NCI-H1417 (cell line): Measurements from ENCODE around the gene GCLM.

Experiments
- DNase-seq, 3 experiments: peaks; one replicate each; lab custom pipeline; 2025; lab: John Stamatoyannopoulos, UW

GCLM gene

DNA sequence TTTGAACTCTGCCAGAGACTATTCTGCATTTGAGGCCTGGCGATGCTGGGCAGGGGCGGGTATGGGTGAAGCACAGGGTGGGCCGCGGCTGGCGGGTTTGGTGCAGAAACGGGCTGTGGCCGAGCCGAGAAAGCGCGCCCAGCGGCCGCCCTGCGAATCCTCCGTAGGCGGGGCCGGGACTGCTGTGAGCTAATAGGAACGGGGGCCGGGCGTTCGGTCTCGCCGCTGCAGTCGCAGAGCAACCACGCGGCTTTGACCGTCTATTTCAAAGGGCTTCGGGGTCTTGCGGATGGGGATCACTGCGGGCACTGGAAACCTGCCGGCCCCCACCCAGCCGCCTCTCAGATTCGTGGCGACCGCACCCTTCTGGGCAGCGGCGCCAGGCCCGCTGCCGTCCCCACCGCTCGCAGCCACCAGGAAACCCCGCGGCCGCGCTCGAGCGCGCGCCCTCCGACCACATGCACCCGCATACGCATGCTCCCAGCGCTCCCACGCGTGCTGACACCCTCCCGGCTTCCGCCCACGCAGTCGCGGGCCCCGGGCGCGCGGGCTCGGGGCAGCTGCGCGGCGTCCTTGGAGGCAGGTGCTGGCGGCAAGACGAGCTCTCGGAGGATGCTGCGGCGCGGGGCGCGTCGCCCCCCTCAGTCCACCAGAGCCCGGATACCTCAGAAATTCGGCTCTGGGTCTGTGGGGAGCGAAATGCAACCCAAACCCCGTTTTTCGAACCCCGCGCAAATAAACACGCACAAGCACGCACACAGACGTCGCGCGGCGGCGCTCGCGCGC is 62.8 kb downstream of the GCLM start:
- DNase-seq: peak; percentile 88 to 95 (median 93)

DNA sequence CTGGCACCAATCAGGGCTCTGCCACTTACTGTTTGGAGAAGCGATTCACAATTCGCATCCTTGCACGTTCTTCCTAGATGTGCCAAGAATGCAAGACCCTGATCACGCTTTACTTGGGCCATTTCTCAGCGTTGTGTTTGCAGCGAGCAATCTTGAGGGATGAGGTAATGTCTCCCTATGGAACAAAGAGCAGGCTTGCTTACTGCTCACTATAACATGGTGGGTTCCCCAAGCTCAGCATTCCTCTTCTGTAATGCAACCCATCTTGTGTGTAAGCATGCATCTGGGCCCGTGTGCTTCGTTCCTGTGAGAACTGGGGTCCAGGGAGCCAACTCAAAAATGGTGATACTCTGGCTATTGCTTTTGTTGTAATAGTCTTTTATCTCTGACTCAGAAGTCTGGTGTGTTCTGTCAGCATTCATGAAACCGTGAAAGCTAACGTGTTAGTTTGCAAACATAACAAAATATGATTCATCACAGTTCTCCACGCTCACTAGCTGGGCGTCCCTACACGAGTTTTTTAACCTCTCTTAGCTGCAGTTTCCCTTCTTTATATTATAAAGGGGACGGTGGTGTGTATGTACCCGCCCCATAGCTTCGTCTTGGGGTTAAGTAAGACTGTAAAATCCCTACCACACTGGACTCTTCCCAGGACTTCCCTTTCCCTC is 63.6 kb downstream of the GCLM start:
- DNase-seq: peak; percentile 31 to 81 (median 75)

DNA sequence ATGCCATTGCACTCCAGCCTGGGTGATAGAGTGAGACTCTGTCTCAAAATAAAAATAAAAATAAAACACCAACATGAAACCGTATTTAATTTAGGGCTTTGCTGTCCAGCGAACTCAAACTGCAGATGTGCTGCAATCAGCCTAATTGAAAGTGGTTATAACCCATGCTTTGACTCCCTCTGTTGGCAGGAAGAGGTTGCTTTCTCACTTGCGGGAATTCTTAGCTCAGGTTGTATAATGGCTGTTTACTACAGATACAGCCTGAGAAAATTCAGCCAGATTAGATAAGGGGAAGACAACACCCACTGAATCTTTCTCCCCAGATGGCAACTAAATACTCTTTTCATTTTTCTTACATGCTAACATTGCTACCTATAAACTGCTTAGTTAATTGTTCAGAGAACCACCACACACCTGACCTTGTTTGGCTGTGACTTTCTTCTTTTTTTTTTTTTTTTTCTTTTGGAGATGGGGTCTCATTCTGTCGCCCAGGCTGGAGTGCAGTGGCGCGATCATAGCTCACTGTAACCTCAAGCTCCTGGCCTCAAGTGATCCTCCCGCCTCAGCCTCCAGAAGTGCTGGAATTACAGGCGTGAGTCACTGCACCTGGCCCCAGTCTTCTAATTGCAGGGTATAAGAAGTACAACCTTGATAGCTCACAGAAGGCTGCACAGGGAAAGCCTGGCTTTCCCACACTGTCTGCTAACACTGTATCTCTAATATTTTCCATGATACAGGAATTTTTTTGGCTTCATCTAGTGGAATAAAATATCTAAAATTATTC is 64.8 kb downstream of the GCLM start:
- DNase-seq: peak; percentile 43 to 84 (median 73)

DNA sequence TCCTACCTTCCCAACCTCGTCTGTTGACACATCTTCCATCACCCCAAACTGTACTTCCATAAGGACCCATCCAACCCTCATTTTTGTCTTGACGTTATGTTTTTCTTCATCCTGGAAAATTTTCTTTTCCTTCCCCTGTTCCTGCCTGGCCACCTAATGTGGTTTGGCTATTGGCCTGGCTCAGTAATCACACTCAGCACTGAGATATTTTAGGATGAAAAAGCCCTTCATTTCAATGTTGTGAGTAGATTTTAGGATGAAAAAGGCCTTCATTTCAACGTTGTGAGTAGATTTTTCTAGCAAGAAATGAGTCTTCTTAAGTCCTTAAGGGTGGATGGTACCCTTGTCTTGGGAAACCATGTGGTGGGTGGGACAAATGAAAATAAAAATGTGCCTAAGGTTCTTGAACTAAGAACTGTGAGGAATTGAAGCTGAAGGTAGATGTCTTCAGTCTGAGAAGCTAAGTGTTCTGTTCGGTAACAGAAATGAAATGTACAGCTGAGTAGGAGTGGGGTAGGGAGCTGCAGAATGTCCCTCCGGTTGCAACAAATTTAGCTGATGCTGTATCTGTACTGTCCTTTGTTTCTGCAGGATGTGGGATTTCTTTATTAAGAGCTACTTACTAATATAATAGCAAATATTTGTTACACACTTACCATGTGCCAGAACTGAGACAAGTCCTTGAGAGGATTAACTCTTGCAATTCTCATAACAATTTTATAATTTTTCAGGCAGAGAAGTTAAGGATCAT is 66.3 kb downstream of the GCLM start:
- DNase-seq: no peak

DNA sequence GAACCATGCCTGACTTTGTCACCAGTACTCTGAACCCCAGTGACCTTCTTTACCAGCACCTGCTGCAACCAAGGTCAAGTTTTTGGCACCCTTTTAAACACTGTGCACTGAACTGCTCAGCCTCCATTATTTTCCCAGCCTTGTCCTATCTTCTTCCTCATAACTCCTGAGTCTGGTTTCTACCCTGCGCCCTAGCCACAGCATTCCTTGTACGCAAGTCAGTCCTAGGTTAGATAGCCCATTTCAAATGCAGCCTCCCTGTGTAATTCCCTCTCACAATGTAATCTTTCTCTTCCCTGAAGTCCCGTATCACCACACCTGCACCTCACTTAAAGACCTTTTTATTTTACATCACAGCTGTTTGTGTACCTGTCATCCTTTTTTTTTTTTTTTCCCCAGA is 67.5 kb downstream of the GCLM start:
- no peak for DNase-seq

DNA sequence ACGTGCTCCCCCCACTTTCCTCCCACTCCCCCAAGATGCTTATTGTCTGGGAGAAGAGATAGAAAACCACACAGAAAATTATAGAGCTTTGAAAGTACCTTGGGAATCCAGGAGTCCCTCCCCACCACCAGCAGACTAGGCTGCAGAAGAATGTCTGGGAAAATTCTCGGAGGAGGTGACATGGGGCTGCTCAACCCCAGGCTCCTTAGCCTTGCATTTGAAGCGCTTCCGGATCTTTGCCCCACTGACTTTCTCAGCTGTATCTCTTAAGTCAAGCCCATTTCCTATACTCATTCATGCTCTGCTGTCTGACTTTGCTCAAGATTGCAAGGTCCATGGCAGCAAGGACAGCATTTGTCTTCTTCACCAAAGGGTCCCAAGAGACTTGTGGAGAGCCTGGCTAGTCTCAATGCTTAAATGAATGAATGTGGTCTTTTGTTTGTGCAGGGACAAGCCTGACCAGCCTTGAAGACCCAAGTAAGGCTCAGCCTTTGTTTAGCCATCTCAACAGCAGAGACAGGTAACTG is 68.2 kb downstream of the GCLM start:
- DNase-seq: no peak

DNA sequence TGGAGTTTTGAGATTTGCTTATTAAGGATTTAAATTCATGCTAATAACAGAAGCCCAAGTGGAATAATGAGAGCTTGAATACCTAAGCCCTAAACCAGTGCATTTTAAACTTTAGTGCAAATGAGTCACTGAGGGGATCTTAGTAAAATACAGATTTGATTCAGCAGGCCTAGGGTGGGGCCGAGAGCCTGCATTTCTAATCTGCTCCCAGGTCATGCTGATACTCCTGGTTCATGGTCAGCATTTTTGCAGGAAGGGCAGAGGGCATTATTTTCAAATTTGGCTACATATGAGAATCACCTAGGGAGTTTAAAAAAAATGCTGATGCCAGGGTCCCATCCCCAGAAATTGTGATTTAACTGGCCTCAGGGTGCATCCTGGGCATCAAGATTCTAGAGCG is 69.5 kb downstream of the GCLM start:
- no peak for DNase-seq

DNA sequence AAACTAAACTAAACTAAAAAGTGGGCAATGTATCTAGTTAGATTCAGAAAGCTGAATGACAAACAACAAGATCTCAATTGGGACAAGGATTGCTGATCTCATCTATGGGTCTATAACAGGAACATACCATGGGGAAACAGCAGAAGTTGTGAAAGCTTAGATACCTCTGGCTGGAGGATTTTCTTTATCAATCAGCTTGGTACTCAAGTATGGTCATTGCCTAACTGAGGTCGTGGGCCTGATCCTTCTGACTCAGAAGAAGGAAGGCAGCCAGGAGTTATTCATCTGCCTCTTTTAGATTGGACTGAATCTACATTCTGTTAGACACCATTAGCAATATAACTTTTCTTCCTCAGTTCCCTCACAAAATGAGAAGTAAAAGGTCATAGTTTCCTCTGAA is 69.9 kb downstream of the GCLM start:
- DNase-seq: no peak

DNA sequence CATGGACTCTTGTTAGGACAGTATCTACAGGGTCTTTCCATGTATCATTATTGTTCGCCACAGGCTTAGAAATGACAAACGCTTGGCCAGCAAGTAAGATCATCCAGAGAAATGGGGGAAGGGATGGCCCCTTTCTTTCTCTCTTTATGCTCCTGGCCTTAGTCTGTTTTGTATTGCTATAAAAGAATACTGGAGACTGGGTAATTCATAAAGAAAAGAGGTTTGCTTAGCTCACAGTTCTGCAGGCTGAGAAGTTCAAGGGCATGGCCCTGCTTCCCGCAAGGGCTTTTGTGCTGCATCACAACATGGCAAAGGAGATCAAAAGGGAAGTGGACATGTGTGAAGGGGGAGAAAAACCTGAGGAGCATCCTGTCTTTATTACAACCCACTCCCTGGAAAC is 71.3 kb downstream of the GCLM start:
- DNase-seq: no peak
